GM19372 (cell line): Measurements from ENCODE around the gene DDX3Y.

ENCODE experiments used
- ATAC-seq: cut with Tn5 transposase; IDR thresholded peaks from one replicate; pipeline ENCODE4 v1.9.1; 2021; ENCODE audit warnings: mild to moderate bottlenecking, low read depth, moderate library complexity; ENCODE audit not compliant: unreplicated experiment

Gene DDX3Y

GRCh38 chrY:12904618-12905516 is at the start of gene DDX3Y:
Gene DDX3Y, plus strand, starts transcription at chrY:12904868. Its CDS starts 69 bp downstream, at chrY:12904937.
- peak; percentile 81 for ATAC-seq

GRCh38 chrY:12855791-12856275 is 48.8 kb upstream of the DDX3Y start:
- ATAC-seq, result no peak

GRCh38 chrY:12867960-12868359 is 36.7 kb upstream of the DDX3Y start:
- ATAC-seq, result no peak

- no peak for ATAC-seq
Observed at GRCh38 chrY:12896973-12897372, 7.7 kb upstream of the DDX3Y start.

- ATAC-seq, result no peak
Observed at GRCh38 chrY:12898604-12899003, 6.1 kb upstream of the DDX3Y start.

- peak; percentile 42 for ATAC-seq
Observed at GRCh38 chrY:12905517-12905872, 827 bp downstream of the DDX3Y start.

GRCh38 chrY:12905895-12906294 is 1.2 kb downstream of the DDX3Y start:
- no peak for ATAC-seq

GRCh38 chrY:12913541-12913940 is 8.9 kb downstream of the DDX3Y start:
- no peak for ATAC-seq

GRCh38 chrY:12928043-12928442 is 23.4 kb downstream of the DDX3Y start:
- no peak for ATAC-seq

- peak; percentile 60 for ATAC-seq
Observed at GRCh38 chrY:12941725-12942687, 37.3 kb downstream of the DDX3Y start.
